Right cardiac atrium (tissue), 5 donors: Measurements from ENCODE around the gene FBXW4. TPM values are rescaled to one million over a fixed set of nuclear protein-coding genes. Genes with fewer than 3 reads are reported as not detected.

ENCODE experiments used
- ATAC-seq, 2 donors: fragments of 200-7000 bp; cut with Tn5 transposase; one replicate each; pipeline versions ENCODE4 v1.8.0 to v1.9.1; 2020; ENCODE audit warnings: moderate library complexity in 2 of 2, mild to moderate bottlenecking in 1 of 2
- DNase-seq, 3 donors: peaks; one replicate each; pipeline ENCODE4 v3.0.0-alpha.2; 2020
- H3K27ac ChIP-seq: one replicate; pipeline ENCODE4 v1.5.1; 2013; ENCODE audit warnings: mild to moderate bottlenecking, low read length, control low read depth, moderate library complexity
- H3K27me3 ChIP-seq: one replicate; pipeline ENCODE4 v1.6.1; 2013; ENCODE audit not compliant: control insufficient read depth, insufficient read depth
- H3K4me1 ChIP-seq: one replicate; pipeline ENCODE4 v1.6.1; 2013; ENCODE audit warnings: low read length; ENCODE audit not compliant: control insufficient read depth, insufficient read depth
- H3K4me3 ChIP-seq: one replicate; pipeline ENCODE4 v1.5.1; 2013; ENCODE audit warnings: low read length, control low read depth
- H3K9me3 ChIP-seq: one replicate; pipeline ENCODE4 v1.6.1; 2013; ENCODE audit warnings: low read length; ENCODE audit not compliant: control insufficient read depth
- WGBS: extraction: QIAGEN DNeasy Blood & Tissue Kit; methylation state at CpG from one replicate; pipeline ENCODE4 v1.1.7; 2013; 5-methylcytosine and 5-hydroxymethylcytosine counted together
- intact Hi-C, 4 donors: fragments of 100-400 bp; cut with DNase I; formaldehyde crosslinking; loops; one replicate each; pipeline versions ENCODE4 v1.11.0 to v1.14.0; 2022 to 2023
- polyA plus RNA-seq: library from polyadenylated mRNA; stranded (reverse); fragments of 200-250 nt; gene quantifications from one replicate; pipeline ENCODE4 v1.2.3, GENCODE V29; 2013
- total RNA-seq, 4 donors: library from RNA; stranded (reverse); fragmentation: NEBNext Ultra II Directional; extraction: Animal tissue kit (Norgen Biotek cat#: 25700); gene quantifications; one replicate each; pipeline ENCODE4 v1.2.1, GENCODE V29; 2021
- donor health status: healthy with polysubstance abuse.
- donor health status: DM: no; HTN: yes; CAD: no.
- donor health status: DM: no; HTN: no; CAD: no.
- donor health status: DM: no; HTN: yes; CAD: no; lungs with severe emphysema.
- donor health status: DM: yes; HTN: yes; CAD: no.

The FBXW4 gene
- total and polyA plus RNA-seq, 5 donors, result 81.8 to 144 (median 121) TPM

DNA sequence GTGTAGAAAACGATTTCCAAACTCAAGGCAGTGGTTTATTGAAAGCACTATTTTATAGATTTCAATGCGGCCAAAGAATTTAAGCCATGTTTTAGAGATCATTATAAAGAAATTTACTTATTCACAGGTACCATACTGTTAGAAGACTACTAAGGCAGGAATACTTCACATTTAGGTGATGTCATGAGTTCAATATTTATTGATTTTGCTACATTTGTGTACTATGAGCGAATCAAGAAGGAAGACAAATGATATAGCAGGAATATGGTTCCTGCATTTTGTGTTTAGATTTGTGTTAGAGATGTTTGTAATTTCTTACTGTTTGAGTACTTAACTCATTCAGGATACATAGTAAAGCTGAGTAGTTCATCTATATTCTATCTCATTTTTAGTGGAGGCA lies 1.7 kb upstream of the FBXW4 start:
- H3K4me3 ChIP-seq, result no peak overlapping the region
- 95% methylated on average over 3 of the region's 3 CpGs for WGBS
- ATAC-seq, result no peak
- peaks cover 2% of the 10 kb centered on the region for H3K4me1 ChIP-seq
- H3K27ac ChIP-seq, result no peak overlapping the region
- DNase-seq, result no peak
- H3K9me3 ChIP-seq, result no peaks in the 10 kb centered on the region
- intact Hi-C loops, result no loop called here
- H3K27me3 ChIP-seq, result no peaks in the 10 kb centered on the region

DNA sequence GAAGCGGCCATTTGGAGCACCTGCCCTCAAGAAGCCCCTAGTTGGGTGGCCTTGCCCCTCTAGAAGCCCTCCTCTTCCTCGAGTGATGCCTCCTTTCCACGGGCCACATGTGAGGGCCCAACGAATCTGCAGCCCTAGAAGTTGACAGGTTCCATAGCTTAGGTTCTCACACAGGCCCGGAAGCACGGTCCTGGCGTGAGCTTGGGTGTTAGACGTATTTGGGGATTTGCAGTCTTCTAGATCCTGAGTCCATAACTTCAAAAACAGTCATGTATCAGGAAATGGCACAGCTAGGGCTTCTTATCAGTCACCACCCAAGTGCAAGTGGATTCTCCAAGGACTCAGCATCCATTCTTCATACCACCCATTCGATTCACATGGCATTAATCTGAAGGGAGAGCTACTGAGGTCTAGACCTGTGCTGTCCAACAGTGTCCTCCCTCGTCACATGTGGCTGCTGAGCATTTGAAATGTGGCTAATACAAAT lies 477 bp upstream of the FBXW4 start:
- Histone ChIP-seq H3K9me3 (no peaks in the 10 kb centered on the region), H3K27me3 (no peaks in the 10 kb centered on the region), H3K4me1 (peaks cover 6% of the 10 kb centered on the region), H3K27ac (peak overlapping the region; percentile 93), H3K4me3 (peak overlapping the region; percentile 73)
- ATAC-seq (no peak), DNase-seq (no peak)
- WGBS, result 68% methylated on average over 10 of the region's 10 CpGs
- intact Hi-C loops, result no loop called here

DNA sequence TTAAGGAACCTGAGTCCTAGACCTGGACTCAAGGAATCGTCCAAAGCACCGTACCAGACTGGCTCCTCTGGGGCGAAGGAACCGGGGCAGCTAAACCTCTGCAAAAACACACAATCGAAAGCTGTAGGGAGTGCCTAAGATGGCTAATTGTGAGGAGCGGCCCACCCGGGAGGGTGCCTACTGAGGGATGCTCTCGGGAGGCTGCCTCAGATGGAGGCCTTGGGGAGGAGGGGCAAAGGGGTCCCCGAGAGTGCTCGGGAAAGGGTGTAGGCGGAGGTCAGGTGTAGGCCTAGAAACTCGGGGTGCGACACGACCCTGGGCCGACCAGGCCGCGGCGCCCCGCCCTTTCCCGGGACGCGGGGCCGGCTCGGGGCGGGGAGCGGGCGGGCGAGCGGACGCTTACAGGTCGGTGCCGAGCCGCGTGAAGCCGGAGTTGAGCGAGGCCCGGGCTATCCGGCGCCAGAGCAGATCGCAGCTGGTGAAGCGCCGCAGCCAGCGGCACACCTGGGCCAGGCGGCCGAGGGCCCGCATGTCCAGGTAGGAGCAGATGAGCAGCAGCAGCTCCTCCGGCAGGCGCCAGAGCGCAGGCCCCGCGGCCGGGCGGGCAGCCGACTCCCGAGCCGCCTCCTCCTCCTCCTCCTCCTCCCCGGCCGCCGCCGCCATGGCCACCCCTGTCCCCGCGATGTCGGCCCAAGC lies 844 bp downstream of the FBXW4 start:
- DNase-seq, result peak; percentile 56 to 81 (median 80)
- WGBS, result under 1% methylated on average over 63 of the region's 63 CpGs
- intact Hi-C loops, result no loop called here
- ATAC-seq, result peak; percentile 87 to 91
- Histone ChIP-seq H3K27me3 (no peaks in the 10 kb centered on the region), H3K9me3 (no peaks in the 10 kb centered on the region), H3K4me3 (peak overlapping the region; percentile 73), H3K4me1 (peaks cover 6% of the 10 kb centered on the region), H3K27ac (peak overlapping the region; percentile 93)

DNA sequence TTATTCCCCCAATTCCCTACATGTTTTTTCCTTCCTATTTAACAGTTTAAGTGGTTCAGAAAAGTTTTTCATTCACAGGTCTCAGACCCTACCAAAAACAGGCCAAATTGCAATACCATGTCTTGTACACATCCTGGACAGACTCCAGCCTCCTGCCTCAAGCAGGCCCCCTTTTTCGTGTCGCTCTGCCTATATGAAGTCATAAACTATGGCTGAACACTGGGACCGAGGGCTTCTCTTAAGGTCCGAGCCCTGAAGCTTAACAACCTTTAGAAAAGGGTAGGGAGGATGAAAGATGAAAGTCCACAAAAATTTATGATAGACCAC lies 1.4 kb downstream of the FBXW4 start:
- intact Hi-C loops, result no loop called here
- DNase-seq, result no peak
- peak in 1 of 2 donors; percentile 24 for ATAC-seq
- peak overlapping the region; percentile 93 for H3K27ac ChIP-seq
- H3K9me3 ChIP-seq, result no peaks in the 10 kb centered on the region
- H3K4me1 ChIP-seq, result peaks cover 6% of the 10 kb centered on the region
- WGBS, result 2% methylated on average over 4 of the region's 4 CpGs
- H3K27me3 ChIP-seq, result no peaks in the 10 kb centered on the region
- peak overlapping the region; percentile 73 for H3K4me3 ChIP-seq

DNA sequence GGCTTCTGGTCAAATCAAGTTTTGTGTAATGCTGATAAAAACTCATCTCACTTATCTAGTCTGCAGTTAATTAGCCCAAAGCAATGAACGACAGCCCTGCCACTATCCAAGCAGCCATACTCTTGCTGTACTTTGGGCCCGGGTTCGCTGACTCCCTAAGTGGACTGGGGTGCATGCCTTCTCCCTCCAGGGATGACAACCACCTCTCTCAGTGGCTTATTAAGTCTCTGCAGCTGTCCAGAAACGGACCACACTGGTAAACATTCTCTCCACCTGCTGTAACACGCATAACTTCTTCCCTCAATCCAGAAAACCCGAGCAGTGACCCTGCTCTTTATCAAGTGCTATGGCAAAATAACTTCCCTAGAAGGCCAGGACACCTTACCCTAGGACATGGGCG lies 3.9 kb downstream of the FBXW4 start:
- Histone ChIP-seq H3K9me3 (no peaks in the 10 kb centered on the region), H3K4me1 (peaks cover 8% of the 10 kb centered on the region), H3K4me3 (no peak overlapping the region), H3K27ac (no peak overlapping the region), H3K27me3 (no peaks in the 10 kb centered on the region)
- WGBS, result 68% methylated on average over 7 of the region's 7 CpGs
- DNase-seq, result no peak
- no peak for ATAC-seq
- intact Hi-C loops, result no loop called here

DNA sequence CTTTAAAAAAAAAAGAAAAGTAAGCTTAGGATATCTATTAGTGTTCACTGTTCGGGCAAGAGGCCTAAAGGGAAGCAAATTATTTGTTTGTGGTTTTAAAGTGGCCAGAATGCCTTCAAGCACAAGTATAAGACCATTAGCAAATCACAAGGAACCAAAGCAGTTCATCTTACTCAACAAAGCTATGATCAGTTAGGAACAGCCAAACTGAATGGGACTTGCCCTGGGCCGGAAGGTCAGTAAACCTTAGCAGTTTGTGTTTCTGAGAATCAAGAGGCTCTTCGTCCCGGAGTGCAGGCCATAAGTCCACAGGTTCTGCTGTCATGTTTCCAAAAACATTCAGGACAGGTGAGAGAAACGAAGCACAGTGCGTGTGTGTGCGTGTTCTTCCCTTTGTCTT lies 4.5 kb downstream of the FBXW4 start:
- no peak overlapping the region for H3K4me3 ChIP-seq
- intact Hi-C loops, result no loop called here
- peaks cover 8% of the 10 kb centered on the region for H3K4me1 ChIP-seq
- no peaks in the 10 kb centered on the region for H3K9me3 ChIP-seq
- no peak for ATAC-seq
- no peak for DNase-seq
- 66% methylated on average over 7 of the region's 7 CpGs for WGBS
- no peaks in the 10 kb centered on the region for H3K27me3 ChIP-seq
- peak overlapping the region; percentile 49 for H3K27ac ChIP-seq

DNA sequence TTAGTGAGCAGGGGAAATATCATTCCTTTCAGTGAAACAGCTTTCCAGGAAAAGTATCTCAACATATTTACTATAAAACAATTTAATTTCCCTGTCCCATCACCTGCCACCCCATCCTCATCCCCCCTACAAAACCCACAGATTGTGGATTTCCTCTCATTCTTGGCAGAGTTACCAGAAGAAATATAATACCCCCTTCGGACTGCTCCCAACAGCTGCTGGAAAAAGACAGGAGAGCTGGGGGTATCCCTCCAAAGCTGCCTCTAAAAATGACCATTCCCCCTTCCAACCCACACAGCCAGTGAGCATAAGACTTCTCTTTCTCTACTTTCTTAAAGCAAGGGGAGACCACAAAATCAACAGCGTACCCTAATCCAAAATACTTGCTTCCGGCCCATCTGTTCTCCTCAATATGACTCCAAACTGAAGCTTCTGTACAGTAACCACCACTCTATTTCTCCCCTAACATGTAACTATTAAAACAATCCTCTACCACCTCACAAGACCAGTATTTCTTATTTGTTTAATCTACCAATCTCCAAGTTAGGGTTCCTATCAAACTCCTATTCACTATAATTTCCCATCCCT lies 7.8 kb downstream of the FBXW4 start:
- 77% methylated on average over 3 of the region's 3 CpGs for WGBS
- Histone ChIP-seq H3K4me3 (no peak overlapping the region), H3K4me1 (peaks cover 9% of the 10 kb centered on the region), H3K27me3 (no peaks in the 10 kb centered on the region), H3K27ac (no peak overlapping the region), H3K9me3 (no peaks in the 10 kb centered on the region)
- intact Hi-C loops, result no loop called here
- ATAC-seq (no peak), DNase-seq (no peak)

DNA sequence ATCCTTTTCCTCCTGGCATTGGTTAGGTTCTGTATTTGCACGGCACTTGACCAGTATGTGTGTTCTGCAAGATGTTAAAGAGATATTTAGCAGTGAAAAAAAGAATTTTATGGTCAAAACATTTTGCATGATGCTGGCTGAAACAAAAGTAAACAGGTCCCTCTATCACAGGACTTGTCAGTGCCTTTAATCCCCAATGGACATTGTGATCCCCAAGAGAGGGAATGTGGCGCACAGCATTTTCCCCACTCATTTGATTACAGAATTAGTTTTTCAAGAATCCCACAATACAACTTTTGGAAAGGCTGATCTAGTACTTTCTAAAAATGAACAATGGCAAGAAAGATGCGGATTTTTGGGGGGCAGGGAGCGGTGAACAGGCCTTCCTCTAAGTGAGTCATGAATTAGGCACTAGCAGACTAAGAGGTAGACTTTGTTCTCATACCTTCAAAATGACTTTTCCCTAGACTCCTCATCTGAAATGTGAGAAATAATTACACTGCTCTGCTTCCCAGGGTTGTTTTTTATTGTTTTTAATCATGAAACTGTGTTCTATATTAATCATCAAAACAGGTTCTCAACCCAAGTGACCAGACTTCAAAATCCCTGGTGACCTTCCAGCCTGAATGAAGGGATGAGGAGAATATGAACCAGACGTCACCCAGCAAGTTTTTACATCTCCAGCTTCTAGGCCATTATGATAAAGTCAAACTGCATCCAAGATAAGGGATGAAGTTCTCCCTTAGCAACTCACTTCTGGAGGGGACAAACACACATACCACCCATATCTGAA lies 8.6 kb downstream of the FBXW4 start:
- intact Hi-C loops, result no loop called here

DNA sequence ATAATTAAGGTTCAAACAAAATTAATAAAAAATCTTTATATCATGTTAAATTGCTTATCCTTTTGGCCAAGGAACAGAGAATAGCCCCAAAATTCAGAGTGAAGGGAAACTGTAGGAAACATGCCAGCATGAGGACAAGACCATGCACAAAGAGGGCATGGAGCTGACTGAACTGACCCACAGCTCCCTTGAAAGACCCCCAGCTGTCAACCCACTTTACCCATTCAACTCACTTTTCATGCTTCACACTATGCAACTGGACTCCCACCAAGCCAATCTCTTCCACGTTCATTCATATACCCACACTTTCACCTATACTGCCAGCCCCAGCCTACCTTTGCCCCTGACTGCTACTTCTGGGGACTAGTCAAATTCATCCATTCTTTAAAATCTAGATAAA lies 10.2 kb downstream of the FBXW4 start:
- H3K4me3 ChIP-seq, result no peak overlapping the region
- H3K27ac ChIP-seq, result no peak overlapping the region
- H3K27me3 ChIP-seq, result no peaks in the 10 kb centered on the region
- intact Hi-C loops, result no loop called here
- no peaks in the 10 kb centered on the region for H3K9me3 ChIP-seq
- 89% methylated on average over 1 of the region's 1 CpG for WGBS
- DNase-seq, result no peak
- H3K4me1 ChIP-seq, result peaks cover 6% of the 10 kb centered on the region
- no peak for ATAC-seq

More for the DNA sequence above, 8.6 kb downstream of the FBXW4 start:
- ATAC-seq (no peak), DNase-seq (no peak)
- no peaks in the 10 kb centered on the region for H3K27me3 ChIP-seq
- H3K27ac ChIP-seq, result no peak overlapping the region
- peaks cover 9% of the 10 kb centered on the region for H3K4me1 ChIP-seq
- no peaks in the 10 kb centered on the region for H3K9me3 ChIP-seq
- no peak overlapping the region for H3K4me3 ChIP-seq
- 75% methylated on average over 5 of the region's 5 CpGs for WGBS

DNA sequence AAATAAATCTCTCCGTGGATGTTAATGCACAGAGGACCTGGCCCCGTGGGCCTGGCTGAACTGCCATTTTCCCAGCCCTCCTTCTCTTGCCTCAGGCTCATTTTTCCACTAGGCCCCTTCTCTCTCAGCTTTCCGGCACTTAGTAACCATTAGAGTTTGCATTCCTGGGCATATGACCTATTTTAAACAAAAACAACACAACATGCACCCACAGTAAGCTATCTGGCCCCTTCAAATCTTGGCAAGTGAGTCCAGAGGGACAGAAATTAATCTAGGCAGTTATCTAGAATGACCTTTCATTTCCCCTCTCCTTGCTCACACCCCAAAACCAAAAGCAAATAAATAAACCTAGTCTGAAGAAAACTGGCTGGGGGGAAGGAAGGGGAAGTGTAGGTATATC lies 11.7 kb downstream of the FBXW4 start:
- Histone ChIP-seq H3K27ac (no peak overlapping the region), H3K9me3 (no peaks in the 10 kb centered on the region), H3K27me3 (no peaks in the 10 kb centered on the region), H3K4me3 (no peak overlapping the region), H3K4me1 (peaks cover 6% of the 10 kb centered on the region)
- WGBS, result 86% methylated on average over 3 of the region's 3 CpGs
- ATAC-seq (no peak), DNase-seq (no peak)
- intact Hi-C loops, result no loop called here

DNA sequence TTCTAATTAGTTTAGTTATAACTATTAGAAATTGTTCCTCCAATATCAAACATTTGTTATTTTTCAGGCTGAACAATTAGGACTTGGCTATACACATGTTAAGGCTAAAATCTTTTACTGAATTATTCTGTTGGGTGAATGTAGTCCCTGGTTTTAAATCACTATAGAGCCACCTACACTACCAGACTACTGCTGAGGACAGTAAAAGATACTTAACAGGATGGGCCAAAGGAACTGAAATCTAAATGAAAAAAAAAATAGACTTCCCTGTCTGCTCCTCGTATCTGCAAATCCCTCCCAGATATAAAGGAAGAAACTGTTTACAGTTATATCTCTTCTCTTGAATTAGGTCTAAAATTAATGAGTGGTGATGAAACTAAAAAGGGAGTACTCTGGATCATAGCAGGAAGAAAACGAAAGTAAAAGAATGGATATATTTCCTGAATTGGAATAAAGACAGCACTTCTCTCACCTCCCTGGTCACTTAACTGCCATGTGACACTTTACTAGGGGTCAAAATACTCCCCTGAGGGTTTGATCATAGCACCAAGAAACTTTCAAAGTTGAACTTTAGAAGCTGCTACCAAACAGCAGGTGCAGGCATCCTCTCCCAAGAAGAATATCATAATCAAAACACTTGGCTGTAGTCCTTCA lies 12.7 kb downstream of the FBXW4 start:
- Histone ChIP-seq H3K27ac (no peak overlapping the region), H3K4me1 (peaks cover 6% of the 10 kb centered on the region), H3K27me3 (no peaks in the 10 kb centered on the region), H3K4me3 (no peak overlapping the region), H3K9me3 (no peaks in the 10 kb centered on the region)
- ATAC-seq, result peak in 1 of 2 donors; percentile 37
- intact Hi-C loops, result no loop called here
- WGBS, result 3% methylated on average over 2 of the region's 2 CpGs
- DNase-seq, result no peak
